HG02840 (cell line): ENCODE measurements around the gene LRRC47.

Experiments
- ATAC-seq: cut with Tn5 transposase; IDR thresholded peaks from one replicate; pipeline ENCODE4 v1.9.1; 2021; ENCODE audit warnings: mild to moderate bottlenecking, moderate library complexity, moderate number of reproducible peaks; ENCODE audit not compliant: unreplicated experiment, low FRiP score

LRRC47 gene

GRCh38 chr1:3787745-3788605 lies 8.3 kb downstream of the LRRC47 start:
- no peak for ATAC-seq

- ATAC-seq: no peak
Observed at GRCh38 chr1:3787349-3787715, 9.0 kb downstream of the LRRC47 start.

GRCh38 chr1:3786468-3787348 lies 9.6 kb downstream of the LRRC47 start:
- ATAC-seq: no peak

- ATAC-seq: no peak
Observed at GRCh38 chr1:3785456-3786157, 10.7 kb downstream of the LRRC47 start.

DNA sequence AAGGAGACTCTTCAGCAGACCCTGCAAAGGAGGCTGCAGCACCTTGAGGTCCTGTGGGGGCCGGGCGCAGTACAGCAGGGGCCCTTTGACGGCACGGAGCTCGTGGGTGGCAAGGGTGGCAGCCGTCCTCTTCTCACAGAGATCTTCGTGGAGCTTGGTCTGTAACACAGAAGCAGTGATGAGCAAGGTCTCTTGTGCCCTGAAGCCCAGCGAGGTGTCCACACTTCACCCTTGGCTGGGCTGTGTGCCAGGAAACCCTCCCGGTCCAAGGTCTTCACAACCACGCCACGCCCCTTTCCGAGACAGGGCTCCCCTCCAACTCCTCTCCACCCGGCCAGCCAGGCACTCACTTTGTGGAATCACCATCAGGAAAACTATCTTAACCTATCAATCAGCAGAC lies 11.3 kb downstream of the LRRC47 start:
- no peak for ATAC-seq

GRCh38 chr1:3783651-3784474 lies 12.4 kb downstream of the LRRC47 start:
- ATAC-seq: no peak

DNA sequence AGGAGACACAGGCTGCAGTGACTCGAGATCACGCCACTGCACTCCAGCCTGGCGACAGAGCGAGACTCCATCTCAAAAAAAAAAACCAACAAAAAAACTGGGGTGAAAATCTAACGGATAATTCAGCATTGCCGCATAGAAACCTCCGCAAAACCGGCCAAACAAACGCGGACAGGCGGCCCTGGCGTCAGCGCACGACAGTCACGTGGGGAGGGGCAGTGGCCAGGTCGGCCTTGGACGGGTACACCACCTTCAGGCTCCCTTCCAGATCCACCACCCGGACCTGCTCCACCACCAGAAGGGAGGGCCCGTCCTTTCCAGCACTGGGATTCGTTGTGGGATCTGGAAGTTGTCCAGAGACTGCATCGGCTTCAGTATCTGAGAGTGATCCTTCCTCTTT lies 15.4 kb downstream of the LRRC47 start:
- no peak for ATAC-seq

DNA sequence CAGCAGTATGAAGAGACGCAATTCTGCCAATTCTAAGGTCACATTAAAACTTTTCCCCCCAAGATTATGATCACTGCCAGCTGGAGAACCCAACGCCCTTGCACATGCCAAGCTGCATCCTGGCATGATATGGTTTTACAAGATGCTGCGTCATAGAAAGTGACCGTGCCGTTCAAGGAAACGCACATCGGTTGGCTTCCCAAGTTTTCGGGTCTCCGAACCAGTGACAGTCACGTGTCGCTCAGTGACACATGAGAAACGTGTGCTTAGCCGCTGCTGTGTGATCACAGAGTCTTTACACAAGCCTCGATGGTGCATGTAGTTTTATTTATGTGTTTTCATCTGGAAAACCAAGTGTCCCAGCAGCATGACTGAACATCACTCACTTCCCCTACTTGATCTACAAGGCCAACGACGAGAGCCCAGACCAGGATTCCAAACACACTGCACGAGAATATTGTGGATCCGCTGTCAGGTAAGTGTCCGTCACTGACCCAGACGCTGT lies 16.3 kb downstream of the LRRC47 start:
- ATAC-seq: no peak

DNA sequence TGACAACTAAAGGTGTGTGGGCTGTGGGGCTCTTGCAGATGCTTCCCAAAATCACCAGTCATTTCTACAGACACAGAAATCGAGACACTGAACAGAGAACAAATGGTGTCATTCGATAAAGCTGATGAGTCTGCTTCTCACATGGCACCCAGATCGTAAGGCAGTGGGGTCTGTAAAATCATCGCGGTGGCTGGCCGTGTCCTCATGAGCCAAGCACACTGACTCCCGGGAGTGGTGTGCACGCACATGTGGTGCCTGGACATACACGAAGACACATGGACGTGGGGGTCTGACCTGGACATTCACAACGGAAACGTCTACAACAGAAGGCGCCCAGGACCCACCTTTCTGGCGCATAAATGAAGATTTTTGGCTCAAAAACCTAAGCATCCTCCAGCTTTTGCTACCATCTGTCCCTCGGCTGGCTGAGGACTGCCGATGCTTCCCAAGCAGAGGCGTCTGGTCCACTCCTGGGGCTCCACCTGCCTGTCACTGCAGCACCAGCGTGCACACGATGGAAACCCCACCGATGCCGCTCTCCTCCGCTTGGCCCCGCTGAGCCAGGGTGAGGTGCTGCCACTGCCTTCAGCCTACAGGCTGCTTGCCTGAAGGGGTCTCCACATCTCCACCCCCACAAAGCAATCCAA lies 16.9 kb downstream of the LRRC47 start:
- ATAC-seq: no peak

GRCh38 chr1:3778590-3779264 lies 17.6 kb downstream of the LRRC47 start:
- no peak for ATAC-seq

GRCh38 chr1:3777647-3778589 lies 18.4 kb downstream of the LRRC47 start:
- no peak for ATAC-seq

DNA sequence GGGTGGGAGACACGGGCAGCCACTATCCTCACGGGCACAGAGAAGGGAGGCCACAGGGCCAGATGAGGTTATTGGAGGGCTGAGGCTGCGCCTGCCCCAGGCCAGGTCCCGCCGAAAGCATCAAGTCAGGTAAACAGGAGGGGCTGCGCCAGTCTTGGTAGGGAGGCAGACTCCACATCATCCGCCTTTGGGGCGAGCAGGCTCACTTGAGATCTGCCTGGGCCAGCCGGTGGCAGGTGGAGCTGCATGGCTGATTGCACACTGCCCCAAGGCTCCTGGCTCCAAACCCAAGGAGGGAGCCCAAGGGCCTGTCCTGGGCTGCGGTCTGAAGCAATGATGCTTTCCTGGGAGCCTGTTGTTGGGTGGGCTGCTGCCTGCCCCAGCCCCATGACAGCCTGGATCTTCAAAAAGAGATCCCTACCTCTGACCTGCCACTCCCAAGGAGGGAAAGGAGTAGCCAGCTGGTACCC lies 19.2 kb downstream of the LRRC47 start:
- no peak for ATAC-seq

DNA sequence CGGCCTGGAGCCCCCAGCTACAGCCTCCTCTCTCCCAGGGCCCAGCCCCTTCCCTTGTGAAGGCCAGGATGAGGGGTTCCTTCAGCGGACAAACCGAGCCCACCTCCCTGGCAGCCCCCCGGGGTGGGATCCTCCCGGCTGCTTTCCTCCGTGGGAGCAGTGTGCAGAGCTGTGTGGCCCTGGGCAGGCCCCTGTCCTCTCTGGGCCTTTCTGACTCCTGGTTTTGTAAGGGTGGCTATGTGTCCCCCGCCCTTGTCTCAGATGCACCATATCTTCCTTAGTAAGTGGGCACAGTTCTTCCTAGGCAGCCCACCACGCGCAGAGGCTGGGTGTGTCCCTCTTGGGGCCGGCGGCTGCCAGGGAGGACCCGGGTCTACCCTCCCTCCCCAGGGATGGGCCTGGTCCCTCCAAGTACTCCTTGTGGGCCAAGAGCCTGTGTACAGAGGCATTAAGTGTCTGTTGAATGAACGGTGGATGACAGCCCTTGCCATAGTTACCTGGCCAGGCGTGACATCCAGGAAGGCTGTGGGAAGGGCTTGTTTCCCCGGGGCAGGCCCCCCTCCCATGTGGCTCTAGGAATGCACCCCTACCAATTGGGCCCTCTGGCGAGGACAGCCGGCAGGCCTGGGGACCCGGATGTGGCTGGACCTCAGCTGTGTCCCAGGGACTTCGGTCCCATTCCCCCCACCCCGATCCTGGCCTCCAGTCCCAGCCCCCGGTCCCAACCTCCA lies 19.9 kb downstream of the LRRC47 start:
- no peak for ATAC-seq

DNA sequence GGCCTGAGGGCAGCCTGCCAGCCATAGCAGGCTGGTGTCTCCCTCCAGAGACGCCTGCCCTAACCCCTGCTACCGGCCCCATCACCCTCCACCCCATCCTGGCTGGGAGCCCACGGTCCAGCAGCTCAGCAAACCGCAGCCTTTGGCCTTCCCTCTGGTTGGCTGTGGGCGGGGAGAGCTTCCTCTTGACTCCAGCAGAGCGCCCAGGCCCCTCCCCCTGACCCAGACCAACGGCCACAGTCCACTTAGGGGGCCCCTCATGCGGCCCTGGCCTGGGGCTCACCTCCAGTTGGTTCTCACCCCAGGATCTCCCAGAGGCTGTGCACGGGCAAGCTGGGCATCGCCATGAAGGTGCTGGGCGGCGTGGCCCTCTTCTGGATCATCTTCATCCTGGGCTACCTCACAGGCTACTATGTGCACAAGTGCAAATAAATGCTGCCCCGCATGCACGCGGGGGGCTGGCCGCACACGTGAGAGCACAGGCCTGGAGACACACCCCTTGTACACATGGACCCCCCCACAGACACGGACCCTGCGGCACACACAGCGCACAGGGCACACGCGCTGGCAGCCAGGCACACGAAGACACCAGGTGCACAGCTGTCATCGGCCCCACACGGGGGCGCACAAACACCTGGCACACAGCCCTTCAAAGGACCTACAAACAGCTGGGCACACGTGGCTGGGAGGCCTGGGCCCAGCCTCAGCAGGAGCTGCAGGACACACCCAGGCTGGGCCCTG lies 20.6 kb downstream of the LRRC47 start:
- ATAC-seq: no peak

DNA sequence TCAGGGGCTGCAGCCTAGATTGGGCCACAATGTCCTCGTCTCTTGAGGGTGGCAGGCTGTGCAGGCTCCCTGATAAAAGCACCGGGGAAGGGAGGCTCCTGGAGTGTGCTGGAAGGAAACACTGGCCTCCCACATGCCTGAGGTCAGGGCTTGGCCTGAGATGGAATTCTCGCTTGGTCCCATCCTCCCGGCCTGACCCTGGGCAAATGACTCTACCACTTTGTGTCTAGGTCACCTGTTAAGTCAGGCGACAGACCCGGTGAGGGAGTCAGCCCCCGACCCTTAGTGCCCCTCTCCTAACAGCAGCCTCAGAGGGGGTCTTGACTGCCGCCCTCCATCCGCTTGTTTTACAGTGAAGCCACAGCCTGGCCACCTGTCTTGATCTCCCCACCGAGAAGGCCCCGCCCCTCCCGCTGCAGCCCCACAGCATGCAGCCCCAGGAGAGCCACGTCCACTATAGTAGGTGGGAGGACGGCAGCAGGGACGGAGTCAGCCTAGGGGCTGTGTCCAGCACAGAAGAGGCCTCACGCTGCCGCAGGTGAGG lies 21.3 kb downstream of the LRRC47 start:
- no peak for ATAC-seq
